ENCODE results near the gene GRPEL1. TPM values are rescaled to one million over a fixed set of nuclear protein-coding genes. Genes with fewer than 3 reads are reported as not detected.

Gene GRPEL1
- total and polyA plus RNA-seq, 2 of the 13 experiments (the other 11 are each of a cell fraction or from before 2014, with no cell fraction given) = 32.3 to 141 TPM

GRCh38 chr4:7052923-7053715 lies 14.7 kb downstream of the GRPEL1 start:
- ATAC-seq (no peak; the same call in 2 of the 3 replicates), DNase-seq (ENCODE audit: low spot score) (no peak), FAIRE-seq (no peak)
- H2AFZ ChIP-seq (ENCODE audit: low read length) = no peak overlapping the region
- ChIA-PET POLR2A (no interaction called here), CTCF (ENCODE audit: low intra/inter-chr PET ratio, low total read pairs) (no interaction called here)
- no peak for TF ChIP-seq ZNF496 (CRISPR knock-in tag; IDR thresholded peaks at IDR 0.05; ENCODE audit: insufficient replicate concordance)
- TF ChIP-seq AGO2 (optimal IDR thresholded peaks at IDR 0.05; ENCODE audit: low read depth, low read length) = peak; percentile 12
- H3K36me3 ChIP-seq (replicated peaks in 1 of 2; ENCODE audit: control insufficient read depth in 1 of 2, insufficient read depth in 2 of 2, low read length in 2 of 2) = peaks cover 11 to 37% of the 10 kb centered on the region in 2 experiments; a peak in 4 of 5 replicates
- H4K20me1 ChIP-seq (ENCODE audit: insufficient read depth, low read length) = 0 out of 2 replicates have a peak, but pooled peaks cover 9% of the 10 kb centered on the region
- no peaks in the 10 kb centered on the region for H3K4me1 ChIP-seq (ENCODE audit: insufficient read depth, low read length)
- in situ Hi-C loops (cut with HindIII; ENCODE audit: extremely low pct_ligation_motif_present, low pct_unique_long_range_greater_than_20kb) (no loop called here), intact Hi-C loops (cut with micrococcal nuclease; ENCODE audit: unreplicated experiment) (no loop called here)
- no peak overlapping the region for H3K4me3 ChIP-seq (replicated peaks in 1 of 3; ENCODE audit: insufficient read depth in 1 of 3, low read depth in 2 of 3, low read length in 3 of 3)
- no peak overlapping the region for H3K9ac ChIP-seq (ENCODE audit: insufficient read depth, low read depth, low read length)
- H3K27me3 ChIP-seq (ENCODE audit: control insufficient read depth in 1 of 2, insufficient read depth in 2 of 2, low read length in 2 of 2) = no peaks in the 10 kb centered on the region
- BruUV-seq (replicated peaks) = no TSS peak
- WGBS (ENCODE audit: low lambda C conversion rate) = 95% methylated on average over 15 of the region's 20 CpGs
- no peak overlapping the region for H3K27ac ChIP-seq (ENCODE audit: extremely low read length, insufficient read depth, low read length)
- no peak overlapping the region for H3K4me2 ChIP-seq (ENCODE audit: low read depth, low read length)
- H3K79me2 ChIP-seq (ENCODE audit: insufficient read depth, low read length) = peaks cover 6% of the 10 kb centered on the region
- no peaks in the 10 kb centered on the region for H3K9me3 ChIP-seq (ENCODE audit: low read length)

- in situ Hi-C loops (cut with HindIII; ENCODE audit: extremely low pct_ligation_motif_present, low pct_unique_long_range_greater_than_20kb) = no loop called here
Observed at GRCh38 chr4:7052313-7052712, 15.6 kb downstream of the GRPEL1 start.

More at GRCh38 chr4:7052313-7052712, 15.6 kb downstream of the GRPEL1 start:
- POLR2A ChIA-PET = no interaction called here
- no peaks in the 10 kb centered on the region for H3K9me3 ChIP-seq (ENCODE audit: low read length)
- H3K27me3 ChIP-seq (ENCODE audit: control insufficient read depth in 1 of 2, insufficient read depth in 2 of 2, low read length in 2 of 2) = no peaks in the 10 kb centered on the region
- no peak for DNase-seq (ENCODE audit: low spot score)
- TF ChIP-seq AGO2 (optimal IDR thresholded peaks at IDR 0.05; ENCODE audit: low read depth, low read length) (peak; percentile 8), SRY (CRISPR knock-in tag; IDR thresholded peaks at IDR 0.05) (no peak)
- no peak overlapping the region for H3K4me2 ChIP-seq (ENCODE audit: low read depth, low read length)
- peaks cover 11 to 37% of the 10 kb centered on the region in 2 experiments; a peak in 4 of 5 replicates for H3K36me3 ChIP-seq (replicated peaks in 1 of 2; ENCODE audit: control insufficient read depth in 1 of 2, insufficient read depth in 2 of 2, low read length in 2 of 2)
- CTCF ChIA-PET (ENCODE audit: low intra/inter-chr PET ratio, low total read pairs) = no interaction called here
- no peak overlapping the region for H3K27ac ChIP-seq (ENCODE audit: extremely low read length, insufficient read depth, low read length)
- intact Hi-C loops (cut with micrococcal nuclease; ENCODE audit: unreplicated experiment) = no loop called here
- no peak for ATAC-seq
- H3K79me2 ChIP-seq (ENCODE audit: insufficient read depth, low read length) = peaks cover 14% of the 10 kb centered on the region
- BruUV-seq (replicated peaks) = no TSS peak
- 0 out of 2 replicates have a peak, but pooled peaks cover 9% of the 10 kb centered on the region for H4K20me1 ChIP-seq (ENCODE audit: insufficient read depth, low read length)
- H3K4me3 ChIP-seq (replicated peaks in 1 of 3; ENCODE audit: insufficient read depth in 1 of 3, low read depth in 2 of 3, low read length in 3 of 3) = no peak overlapping the region
- 95% methylated on average over 14 of the region's 14 CpGs for whole genome bisulfite sequencing (ENCODE audit: low lambda C conversion rate)
- FAIRE-seq = no peak
- no peaks in the 10 kb centered on the region for H3K4me1 ChIP-seq (ENCODE audit: insufficient read depth, low read length)
- no peak overlapping the region for H3K9ac ChIP-seq (ENCODE audit: insufficient read depth, low read depth, low read length)
- no peak overlapping the region for H2AFZ ChIP-seq (ENCODE audit: low read length)

All from HepG2 (cell line).